HG02870 (cell line): ENCODE measurements around the gene IL17RD.

Source experiments
- ATAC-seq: cut with Tn5 transposase; IDR thresholded peaks from one replicate; pipeline ENCODE4 v1.9.1; 2021; ENCODE audit warnings: mild to moderate bottlenecking, moderate library complexity; ENCODE audit not compliant: unreplicated experiment

The IL17RD gene

DNA sequence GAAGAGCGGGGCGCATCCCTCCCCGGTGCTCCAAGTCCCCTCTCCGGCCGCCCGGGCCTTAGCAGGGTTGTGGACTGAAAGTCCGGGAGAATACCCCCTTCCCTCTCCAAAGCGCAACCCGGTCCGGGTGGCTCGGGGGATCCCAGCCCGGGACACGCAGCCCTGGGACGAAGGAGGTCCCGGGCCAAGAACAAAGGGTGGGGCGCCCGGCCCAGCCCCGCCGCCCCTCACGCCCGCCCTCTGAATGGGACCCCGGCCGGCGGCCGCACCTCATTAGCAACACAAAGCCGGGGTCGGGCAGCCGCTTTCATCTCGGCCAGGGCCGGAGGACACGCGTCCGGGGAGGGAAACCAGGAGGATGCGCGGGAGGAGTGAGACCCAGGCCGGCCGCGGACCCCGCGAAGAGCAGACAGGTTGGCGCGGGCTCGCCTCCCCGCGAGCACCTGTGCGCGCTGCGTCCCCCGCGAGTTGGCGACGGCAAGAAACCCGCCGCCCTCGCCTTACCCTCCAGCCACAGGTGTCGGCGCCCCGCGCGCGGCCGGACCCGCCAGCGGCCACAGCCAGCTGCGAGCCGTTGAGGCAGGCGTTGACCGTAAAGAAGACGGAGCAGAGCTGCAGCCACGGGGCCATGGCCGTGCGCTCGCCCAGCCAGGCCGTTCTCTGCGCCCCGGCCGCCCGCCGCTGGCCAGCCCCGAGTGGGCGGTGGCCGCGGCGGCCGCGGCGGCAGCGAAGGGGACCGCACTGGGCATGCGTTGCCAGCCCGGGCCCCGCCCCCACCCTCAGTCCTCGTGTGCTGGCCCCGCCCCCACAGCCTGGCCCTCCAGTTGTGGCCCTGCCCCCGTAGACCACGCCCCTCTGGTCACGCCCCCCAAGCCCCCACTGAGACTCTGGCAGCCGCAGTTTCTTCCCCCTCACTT lies at the start of gene IL17RD:
Gene IL17RD (minus strand): TSS at position 697 of the 917 bp plus-strand sequence. CDS start 67 bp downstream, at position 630.
- no peak for ATAC-seq

DNA sequence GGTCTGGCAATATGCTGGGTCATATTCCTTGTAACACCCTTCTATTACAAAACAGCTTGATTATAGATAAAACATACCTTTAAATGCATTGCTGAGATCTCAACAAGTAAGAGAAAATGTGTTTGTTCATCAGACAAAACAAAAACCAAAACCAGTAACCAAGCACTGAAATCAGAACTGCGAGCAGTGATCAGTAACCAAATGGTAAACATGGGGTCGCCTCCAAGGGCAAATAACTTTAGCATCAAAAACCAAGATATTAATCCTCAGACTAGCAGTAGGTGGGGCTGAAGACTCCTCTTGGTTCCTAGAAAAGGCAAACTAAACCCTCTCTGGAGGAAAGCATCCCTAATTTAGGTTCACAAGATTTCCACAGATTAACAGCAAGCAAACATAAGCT lies 41.3 kb upstream of the IL17RD start:
- no peak for ATAC-seq

DNA sequence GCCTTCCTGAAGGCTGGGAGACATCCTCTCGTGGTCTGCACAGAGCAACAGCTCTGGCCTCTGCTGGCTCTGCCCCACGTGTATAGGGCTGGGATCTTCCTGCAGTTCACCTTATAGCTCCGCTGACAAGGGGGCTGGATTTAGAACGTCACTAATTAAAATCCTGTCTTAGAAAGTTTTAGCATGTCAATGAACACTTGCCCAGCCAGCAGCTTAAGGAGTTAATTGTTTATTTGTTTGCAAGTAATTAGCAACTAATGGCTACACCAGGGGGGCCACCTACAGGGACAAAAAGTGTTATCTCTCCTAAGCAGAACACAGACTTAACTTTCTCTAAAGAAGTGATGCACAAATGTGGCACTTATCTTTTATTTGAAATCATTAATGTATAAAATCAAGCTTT lies 34.7 kb upstream of the IL17RD start, which contains the start of gene HESX1:
Gene HESX1 (minus strand): TSS at position 84 of the 403 bp plus-strand sequence. CDS start 60 bp downstream, at position 24.
- ATAC-seq, result no peak

DNA sequence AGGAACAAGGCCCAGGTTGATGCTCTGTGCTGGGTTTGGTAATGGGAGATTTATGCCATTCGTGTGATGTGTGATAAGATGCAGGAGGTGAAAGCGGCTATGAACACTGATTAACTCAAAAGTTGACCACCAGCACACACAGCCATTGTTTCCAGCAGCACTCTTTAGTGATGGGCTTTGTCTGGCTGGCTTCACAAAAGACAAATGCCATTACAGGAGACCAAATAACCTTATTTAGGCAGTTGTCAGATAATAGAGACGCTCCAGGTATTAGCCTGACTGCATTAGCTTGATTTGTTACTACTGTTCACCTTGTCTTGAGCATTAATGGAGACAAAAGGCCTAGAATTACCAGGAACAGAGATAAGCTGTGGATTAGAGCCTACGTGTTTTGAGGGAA lies 29.5 kb upstream of the IL17RD start:
- ATAC-seq, result no peak

DNA sequence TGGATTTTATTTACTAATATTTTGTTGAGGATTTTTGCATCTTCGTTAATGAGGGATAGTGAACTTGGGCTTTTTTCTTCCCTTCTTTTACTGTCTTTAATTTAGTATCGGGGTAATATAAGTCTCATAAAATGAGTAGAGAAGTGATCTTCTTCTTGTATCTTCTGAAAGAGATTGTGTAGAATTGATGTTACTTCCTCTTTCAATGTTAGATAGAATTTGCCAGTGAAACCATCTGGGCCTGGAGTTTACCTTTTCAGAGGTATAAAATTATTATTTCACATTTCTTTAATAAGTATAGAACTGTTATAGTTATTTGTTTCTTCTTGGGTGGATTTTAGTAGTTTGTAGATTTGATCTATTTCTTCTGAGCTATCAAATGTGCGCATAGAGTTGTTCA lies 26.9 kb upstream of the IL17RD start:
- ATAC-seq, result no peak

DNA sequence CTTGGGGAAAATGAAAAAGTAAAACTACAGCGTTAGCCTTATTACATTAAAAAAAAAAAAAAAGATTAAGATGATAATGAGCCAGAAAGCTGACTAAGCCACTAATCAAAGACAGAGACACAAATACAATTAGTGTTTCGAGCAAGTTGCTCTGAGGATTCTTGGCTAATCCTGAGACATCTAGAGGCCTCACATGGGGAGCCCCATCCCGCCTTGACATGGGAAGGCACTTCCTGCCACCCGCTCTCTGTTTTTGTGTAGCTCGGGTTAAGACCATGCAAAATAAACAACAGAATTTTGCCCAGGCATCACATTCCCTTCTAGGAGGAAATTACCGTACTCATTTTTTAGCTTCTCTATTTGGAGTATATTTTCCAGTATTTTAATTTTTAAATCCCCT lies 19.4 kb upstream of the IL17RD start:
- ATAC-seq, result no peak

DNA sequence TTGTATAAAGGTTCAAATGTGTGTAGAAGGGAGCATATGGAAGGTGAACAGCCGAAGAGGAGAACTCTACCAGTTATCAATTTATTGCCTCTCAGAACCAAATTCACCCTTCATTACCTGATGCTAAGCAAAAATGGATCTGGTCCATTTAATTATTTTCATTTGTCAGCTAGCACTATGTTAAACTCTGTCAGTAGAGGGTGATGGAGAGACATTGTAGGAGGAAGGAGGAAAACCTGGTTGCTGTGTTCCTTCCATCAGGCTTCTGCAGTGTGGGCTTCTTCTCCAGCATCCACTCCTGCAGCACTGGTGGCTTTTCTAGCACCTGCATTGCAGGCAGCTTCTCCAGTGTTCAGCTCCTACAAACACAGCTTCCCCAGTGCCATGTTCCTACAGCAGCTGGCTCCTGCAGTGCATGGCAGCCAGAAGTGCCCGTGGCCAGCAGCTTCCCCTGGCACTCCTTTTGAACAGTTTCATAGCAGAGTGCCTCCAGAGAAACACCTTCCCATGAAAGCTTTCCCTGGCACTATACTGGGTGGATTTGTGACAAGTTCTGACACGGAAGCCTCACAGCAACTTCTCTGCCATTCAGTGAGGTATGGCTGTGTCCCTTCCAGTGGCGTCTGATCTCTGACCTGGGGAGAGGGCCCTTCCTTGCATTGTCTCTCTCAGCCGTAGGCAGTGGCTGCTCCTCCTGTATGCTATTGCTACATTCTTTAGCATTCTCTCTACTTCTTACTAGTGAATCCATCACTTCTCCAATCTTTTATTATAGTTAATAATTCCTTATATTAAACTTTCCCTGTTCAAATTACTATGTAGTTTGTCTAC lies 14.6 kb upstream of the IL17RD start:
- no peak for ATAC-seq

DNA sequence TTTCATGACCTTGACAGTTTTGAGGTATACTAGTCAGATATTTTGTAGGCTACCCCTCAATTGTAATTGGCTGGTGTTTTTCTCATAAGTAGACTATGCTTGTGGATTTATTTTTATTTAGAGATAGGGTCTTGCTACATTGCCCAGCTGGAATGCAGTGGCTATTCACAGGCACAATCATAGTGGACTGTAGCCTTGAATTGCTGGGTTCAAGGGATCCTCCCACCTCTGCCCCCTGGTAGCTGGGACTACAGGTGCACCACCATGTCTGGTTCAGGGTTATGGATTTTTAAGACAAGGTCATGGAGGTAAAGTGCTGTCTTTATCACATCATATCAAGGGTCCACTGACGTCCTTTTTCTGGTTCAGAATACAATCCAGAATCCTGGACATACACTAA lies 10.9 kb upstream of the IL17RD start:
- no peak for ATAC-seq

DNA sequence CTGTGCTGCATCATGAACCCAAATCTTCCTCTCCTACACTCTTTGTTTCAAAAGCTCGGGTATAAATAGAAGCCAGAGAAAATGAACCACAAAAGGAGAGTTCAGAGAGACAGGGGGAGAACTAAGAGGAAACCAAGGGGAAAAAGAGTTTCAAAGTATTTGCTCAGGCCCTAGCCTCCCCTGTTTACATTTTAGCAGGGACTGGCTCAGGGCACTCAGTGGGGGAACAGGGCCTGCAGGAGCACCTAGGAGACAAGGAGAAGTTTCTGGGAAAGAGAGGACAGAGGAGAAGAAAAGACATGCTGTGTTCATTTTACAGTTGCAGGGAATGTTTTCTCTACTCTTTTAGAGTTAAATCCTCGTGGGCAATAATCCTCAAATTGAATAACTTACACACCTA lies 8.5 kb upstream of the IL17RD start:
- ATAC-seq, result no peak

DNA sequence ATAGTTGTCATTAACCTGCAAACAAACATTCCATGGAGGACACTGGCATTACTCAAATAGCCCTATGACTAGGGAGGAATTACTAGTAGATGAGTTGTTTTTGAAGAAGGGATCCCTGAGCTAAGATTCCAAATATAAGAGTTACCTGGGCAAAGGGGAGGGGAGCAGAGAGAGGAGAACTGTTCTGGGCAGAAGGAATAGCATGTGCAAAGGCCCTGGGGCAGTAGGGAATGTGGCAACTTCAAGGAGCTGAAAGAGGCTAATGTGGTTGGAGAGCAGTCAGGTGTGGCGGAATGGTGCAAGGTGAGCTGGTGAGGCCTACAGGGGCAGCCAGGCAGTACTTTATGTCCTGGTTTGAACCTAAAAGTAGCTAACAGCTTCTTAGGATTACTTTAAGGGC lies 5.8 kb upstream of the IL17RD start:
- ATAC-seq, result no peak

DNA sequence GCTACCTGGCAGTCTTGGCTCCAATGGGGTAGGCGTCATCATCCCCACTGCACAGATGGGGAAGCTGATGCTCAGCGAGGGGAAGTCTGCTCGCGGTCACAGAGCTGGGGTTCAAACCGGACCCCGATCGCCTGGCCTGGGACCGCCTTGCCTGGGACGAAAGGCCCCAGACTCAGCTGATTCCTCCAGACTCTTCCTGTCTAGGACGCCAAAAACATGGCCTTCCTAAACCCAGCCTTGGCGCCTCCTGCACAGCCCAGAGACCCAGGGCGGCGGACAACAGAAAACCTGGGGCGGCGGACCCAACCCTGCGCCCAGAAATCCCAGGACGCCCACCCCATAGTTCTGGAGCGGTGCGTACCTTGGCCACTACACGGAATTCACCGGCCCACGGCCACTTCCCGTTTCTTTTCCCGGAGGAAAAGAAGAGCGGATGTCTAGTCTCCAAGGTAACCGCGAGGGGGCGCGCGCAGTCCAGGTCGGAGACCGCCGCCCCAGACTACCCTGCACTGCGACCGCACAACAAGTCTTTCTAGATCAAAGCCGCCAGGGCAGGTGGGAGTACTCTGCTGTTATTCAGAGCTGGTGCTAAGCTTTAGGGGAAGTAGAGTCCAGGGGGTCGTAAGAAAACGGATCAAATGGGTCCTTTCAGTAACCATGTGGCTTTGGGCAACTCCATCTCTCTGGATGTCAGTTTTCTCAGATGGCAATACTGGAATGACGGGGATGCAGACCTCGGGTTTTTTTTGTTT lies 4.9 kb upstream of the IL17RD start:
- ATAC-seq, result peak; percentile 61

DNA sequence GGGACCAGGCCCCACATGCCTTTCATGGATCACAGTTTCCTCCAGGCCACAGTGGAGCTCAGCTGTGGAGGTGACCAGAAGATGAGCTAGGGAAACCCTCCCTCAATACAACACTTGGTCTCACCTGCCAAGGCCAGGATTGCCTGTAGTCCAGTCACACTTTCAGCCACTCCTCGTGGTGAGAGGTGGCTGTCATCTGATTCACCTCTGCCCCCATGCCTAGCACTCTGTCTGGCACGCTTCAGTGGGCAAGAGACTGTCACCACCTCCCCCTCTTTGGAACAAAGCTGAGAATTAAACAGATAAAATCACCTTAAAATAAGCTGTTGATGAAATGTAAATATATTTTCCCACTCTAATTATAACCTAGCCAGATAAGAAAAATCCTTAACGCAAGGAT lies 4.0 kb upstream of the IL17RD start:
- ATAC-seq, result no peak

DNA sequence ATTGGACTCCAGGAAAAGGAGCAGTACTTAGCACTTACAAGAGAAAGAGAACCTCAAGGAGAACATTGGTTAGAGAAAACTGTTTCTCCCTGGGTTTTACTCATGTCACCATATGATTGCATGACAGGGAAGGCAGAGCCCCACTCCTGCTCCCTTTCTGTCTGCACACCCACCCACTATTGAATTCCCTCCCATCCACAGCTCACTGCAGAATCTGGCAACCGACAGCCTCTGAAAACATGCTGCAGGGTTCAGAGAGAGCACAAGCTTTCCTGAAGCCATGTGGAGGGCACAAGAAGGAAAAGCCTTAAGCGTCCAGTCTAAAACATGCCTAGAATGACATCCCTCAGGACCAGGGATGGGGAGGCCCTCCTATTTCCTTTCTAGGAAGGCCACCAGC lies 3.0 kb upstream of the IL17RD start:
- ATAC-seq, result no peak

DNA sequence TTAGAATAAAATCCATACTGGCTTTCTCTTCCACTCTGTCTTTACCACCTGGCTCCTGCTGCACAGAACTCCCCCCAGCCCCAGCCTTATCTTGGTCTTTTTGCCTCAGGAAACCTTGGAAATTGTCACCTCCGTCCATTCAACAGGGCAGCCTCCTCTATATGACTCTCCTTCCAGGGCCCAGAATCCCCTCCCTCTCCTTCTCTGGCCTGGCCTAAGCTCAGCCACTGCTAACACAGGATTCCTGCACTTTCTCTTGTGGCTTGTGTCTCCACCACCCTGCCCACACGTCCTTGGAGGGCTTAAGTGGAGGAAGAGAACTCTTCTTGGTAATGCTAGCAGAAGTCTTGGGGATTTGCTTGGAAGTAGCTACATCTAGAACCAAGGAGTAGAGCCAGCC lies 1.5 kb upstream of the IL17RD start:
- no peak for ATAC-seq

DNA sequence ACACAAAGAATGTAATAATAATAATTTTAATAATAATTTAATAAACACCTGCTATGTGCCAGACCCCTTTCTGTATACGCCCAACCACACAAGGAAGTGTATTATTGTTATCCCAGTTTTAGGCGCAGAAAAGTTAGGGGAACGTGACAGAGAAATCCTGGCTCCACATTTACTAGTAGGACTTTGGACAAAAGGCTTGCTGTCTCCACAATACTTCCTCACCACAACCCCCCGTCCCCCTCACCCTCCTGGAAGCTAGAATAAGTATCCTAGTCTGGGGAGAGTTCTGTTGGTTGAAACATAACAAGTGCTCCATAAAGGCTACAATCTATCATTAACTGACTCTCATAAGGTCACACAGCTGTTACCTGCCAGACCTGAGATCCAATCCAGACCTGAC lies 488 bp upstream of the IL17RD start:
- ATAC-seq, result no peak

DNA sequence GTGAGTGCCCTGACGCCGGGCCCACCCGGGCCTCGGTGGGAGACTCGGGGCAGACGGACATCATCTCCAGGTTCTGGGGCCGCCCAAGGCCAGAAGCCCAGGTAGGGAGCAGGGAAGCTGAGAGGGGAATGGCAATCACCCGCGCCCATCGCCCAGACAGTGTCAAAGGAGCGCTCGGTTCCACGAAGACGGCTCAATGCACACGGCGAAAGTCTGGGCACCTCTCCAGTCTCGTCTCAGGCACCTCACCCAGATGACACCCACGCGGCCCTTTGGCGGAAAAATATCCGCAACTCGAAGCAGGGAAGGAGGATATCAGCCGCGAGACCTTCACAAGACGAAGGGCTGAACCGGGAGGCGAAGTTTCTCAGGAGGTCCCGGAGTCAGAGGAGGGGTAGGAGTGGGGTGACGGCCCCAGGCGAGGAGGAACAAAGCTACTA lies 916 bp downstream of the IL17RD start:
- no peak for ATAC-seq

DNA sequence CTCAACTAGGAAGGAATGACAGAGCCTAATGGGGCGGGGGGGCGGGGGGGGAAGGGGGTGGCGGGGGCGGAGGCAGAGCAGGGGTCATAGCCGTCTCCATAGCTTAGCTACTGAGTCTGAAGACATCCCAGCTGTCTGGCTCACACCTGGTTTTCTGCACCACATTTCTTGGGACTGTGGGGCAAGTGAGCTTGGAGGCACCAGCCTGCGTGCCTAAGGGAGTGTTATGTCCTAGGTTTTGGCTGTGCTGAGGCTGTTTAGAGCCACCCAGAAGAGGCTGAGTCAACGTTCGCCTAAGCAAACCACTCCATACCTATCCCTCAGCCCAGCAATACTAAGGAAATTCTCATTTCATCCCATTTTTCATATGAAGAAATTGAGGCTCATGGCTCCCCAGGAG lies 1.4 kb downstream of the IL17RD start:
- no peak for ATAC-seq

DNA sequence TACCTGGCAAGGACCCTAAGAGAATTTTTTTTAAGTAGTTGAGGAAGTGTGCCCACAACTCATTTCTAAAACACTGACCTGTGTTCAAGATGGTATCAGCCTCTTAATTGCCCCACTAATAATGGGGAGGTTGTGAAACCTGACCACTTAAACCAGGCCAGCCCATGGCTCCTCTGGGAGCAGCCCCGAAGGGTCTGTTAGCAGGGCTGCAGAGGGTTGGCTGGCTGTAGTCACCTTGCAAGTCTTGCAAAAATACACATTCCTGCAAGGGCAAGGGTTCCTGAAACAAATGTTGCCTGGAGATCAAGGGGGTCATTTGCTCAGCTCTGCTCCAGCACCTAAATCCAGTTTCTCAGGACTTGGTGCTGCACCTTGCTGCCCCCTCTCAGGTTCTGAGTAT lies 3.2 kb downstream of the IL17RD start:
- no peak for ATAC-seq

DNA sequence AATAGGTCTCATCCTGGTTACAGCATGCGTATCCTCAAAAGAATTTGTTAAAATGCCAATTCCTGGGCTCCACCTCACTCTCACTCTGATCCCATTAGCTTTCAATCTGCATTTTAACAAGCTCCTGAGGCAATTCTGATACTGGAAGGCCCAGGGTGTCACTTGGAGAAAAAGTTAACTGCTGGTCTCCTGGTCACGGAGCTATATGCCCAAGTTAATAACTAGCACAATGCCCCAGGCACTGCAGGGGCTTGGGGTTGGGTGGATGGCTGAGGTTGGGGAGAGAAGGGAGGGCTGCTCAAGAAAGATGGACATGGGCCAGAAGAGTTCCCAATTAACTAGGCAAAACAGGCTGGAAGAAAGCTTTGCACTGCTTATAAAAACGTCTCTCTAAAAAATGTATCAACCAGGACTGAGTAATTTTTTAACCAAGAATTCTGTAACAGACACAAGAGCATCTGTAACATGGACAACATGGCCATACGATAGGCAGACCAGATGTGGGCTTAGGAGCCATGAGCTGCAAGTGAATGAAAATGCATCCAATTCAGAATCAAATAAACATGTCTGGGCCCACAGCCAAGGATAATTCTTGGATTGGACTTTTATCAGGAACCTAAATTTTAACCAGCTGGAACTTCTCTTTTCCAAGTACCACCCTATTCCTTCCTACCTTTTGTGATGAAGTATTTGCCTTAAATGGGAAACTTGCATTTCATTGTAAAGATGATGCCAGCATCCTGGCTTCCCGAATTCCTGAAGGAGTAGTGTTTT lies 4.2 kb downstream of the IL17RD start:
- no peak for ATAC-seq

DNA sequence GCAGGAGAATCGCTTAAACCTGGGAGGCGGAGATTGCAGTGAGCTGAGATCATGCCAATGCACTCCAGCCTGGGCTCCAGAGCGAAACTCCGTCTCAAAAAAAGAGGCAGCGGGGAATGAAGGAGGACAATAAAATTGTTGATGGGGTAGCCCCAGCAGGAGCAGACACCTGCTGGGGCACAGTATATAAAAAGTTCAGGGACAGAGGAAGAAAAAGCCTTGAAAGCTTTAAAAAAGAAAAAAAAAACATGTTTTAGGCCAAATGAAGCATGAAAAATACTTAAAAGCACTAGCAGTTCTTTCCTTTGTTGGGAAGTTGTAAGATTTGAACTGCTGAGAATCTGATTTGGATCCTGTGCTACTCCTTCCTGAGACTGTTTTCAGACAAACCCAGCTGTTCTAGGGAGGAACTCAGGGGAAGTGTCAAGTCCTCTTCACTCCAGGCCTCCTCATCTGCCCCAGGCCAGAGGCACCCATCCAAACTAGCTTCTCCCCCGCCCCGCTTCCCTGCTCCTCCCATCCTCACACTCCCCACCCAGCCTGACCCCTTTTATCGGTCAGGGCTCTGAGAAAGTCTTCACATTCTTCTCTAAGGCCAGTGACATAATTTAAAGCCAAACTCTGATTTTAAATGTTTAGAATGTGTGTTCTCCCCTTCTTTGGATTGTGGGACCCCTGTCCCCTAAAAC lies 4.9 kb downstream of the IL17RD start:
- ATAC-seq, result no peak
